ENCODE measurements around the gene SMG5. TPM values are rescaled to one million over a fixed set of nuclear protein-coding genes. Genes with fewer than 3 reads are reported as not detected.

Gene SMG5
- total RNA-seq, 4 donors from 2014 or later: 58.0 to 85.8 (median 67.5) TPM

GRCh38 chr1:156270314-156270713, 12.3 kb downstream of the SMG5 start:
- no peaks in the 10 kb centered on the region for H3K4me1 ChIP-seq
- H3K27ac ChIP-seq: no peak overlapping the region
- H3K27me3 ChIP-seq: no peaks in the 10 kb centered on the region
- TF ChIP-seq CTCF (IDR thresholded peaks at IDR 0.05) (no peak), EP300 (IDR thresholded peaks at IDR 0.05) (no peak), POLR2A (IDR thresholded peaks at IDR 0.05) (no peak)
- WGBS, 2 donors: 87 to 97% methylated on average over 3 of the region's 3 CpGs
- DNase-seq (ENCODE audit: low spot score in 2 of 2): no peak
- no peaks in the 10 kb centered on the region for H3K9me3 ChIP-seq
- no peak overlapping the region for H3K4me3 ChIP-seq
- H3K36me3 ChIP-seq: peaks cover 6 to 100% (median 44%) of the 10 kb centered on the region in 3 donors

DNA sequence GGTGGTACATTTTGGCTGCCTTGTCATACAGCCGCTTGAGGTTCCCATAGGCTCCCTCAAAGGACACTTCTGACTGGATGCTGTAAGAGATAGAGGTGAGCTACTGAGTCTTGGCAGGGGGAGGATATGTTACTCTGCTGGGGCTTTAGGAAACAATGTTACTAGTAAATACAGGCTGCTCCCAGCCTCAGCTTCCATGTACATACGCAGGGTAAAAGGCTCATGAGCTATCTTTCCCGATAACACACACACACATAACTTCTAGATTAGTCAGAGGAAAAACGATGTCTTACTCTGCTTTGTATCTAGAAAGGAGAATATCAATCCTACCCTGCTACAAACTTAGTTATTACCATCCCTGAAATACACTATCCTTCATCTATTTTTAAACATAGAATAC, 14.3 kb downstream of the SMG5 start:
- 86 to 92% methylated on average over 4 of the region's 4 CpGs for WGBS, 2 donors
- TF ChIP-seq CTCF (IDR thresholded peaks at IDR 0.05) (no peak), POLR2A (IDR thresholded peaks at IDR 0.05) (no peak), EP300 (IDR thresholded peaks at IDR 0.05) (no peak)
- H3K36me3 ChIP-seq: peaks cover 6 to 100% (median 43%) of the 10 kb centered on the region in 3 donors
- H3K9me3 ChIP-seq: no peaks in the 10 kb centered on the region
- no peaks in the 10 kb centered on the region for H3K4me1 ChIP-seq
- no peak for DNase-seq (ENCODE audit: low spot score in 2 of 2)
- no peak overlapping the region for H3K4me3 ChIP-seq
- H3K27ac ChIP-seq: no peak overlapping the region
- no peaks in the 10 kb centered on the region for H3K27me3 ChIP-seq

GRCh38 chr1:156266051-156266450, 16.6 kb downstream of the SMG5 start:
- no peak overlapping the region for H3K27ac ChIP-seq
- DNase-seq (ENCODE audit: low spot score in 2 of 2): no peak
- peaks cover 0 to 8% (median 0%) of the 10 kb centered on the region in 4 donors for H3K4me1 ChIP-seq
- peaks cover 4 to 100% (median 34%) of the 10 kb centered on the region in 3 donors for H3K36me3 ChIP-seq
- WGBS, 2 donors: 89% methylated on average over 13 of the region's 13 CpGs
- H3K27me3 ChIP-seq: no peaks in the 10 kb centered on the region
- TF ChIP-seq POLR2A (IDR thresholded peaks at IDR 0.05): no peak
- H3K9me3 ChIP-seq: no peaks in the 10 kb centered on the region
- no peak overlapping the region for H3K4me3 ChIP-seq

DNA sequence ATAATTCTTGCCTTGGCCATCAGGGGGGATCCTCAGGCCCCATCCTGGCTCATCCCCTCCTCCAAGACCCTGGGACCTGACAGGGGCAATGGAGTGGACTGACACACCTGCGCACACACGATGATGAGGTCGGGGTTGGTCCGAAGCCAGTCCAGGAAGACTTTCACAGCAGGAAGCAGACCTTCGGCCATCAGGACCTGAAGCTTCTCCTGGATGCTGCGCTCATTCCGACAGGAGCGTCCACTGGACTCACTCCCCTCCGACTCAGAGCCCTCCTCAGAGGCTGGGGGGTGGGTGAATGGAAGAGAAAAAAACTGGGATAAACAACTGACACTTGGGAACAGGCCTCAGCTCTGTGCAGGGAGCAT, 19.4 kb downstream of the SMG5 start:
- no peak for TF ChIP-seq EP300 (IDR thresholded peaks at IDR 0.05)
- TF ChIP-seq CTCF (IDR thresholded peaks at IDR 0.05): no peak
- Histone ChIP-seq H3K36me3 (peaks cover 10 to 100% (median 53%) of the 10 kb centered on the region in 3 donors), H3K27me3 (no peaks in the 10 kb centered on the region), H3K4me1 (peaks cover 0 to 15% (median 0%) of the 10 kb centered on the region in 4 donors), H3K4me3 (no peak overlapping the region), H3K9me3 (no peaks in the 10 kb centered on the region), H3K27ac (no peak overlapping the region)
- DNase-seq (ENCODE audit: low spot score in 2 of 2): no peak
- WGBS, 2 donors: 93 to 94% methylated on average over 9 of the region's 9 CpGs

- WGBS, 2 donors: 78 to 80% methylated on average over 9 of the region's 9 CpGs
- TF ChIP-seq EP300 (IDR thresholded peaks at IDR 0.05): no peak
- no peak for TF ChIP-seq POLR2A (IDR thresholded peaks at IDR 0.05)
- no peak for TF ChIP-seq CTCF (IDR thresholded peaks at IDR 0.05)
- H3K27ac ChIP-seq: no peak overlapping the region
- H3K36me3 ChIP-seq: peaks cover 10 to 100% (median 57%) of the 10 kb centered on the region in 3 donors
- no peaks in the 10 kb centered on the region for H3K27me3 ChIP-seq
- DNase-seq (ENCODE audit: low spot score in 2 of 2): no peak
- no peak overlapping the region for H3K4me3 ChIP-seq
- peaks cover 0 to 15% (median 0%) of the 10 kb centered on the region in 4 donors for H3K4me1 ChIP-seq
- no peaks in the 10 kb centered on the region for H3K9me3 ChIP-seq
These were observed 20.0 kb downstream of the SMG5 start for GRCh38 chr1:156262461-156263287.

Data from tibial nerve (tissue), 4 donors.